GM12874 (cell line): ENCODE results near the gene SLX4IP.

ENCODE experiments used
- CTCF ChIP-seq: IDR thresholded peaks from 2 replicates; pipeline ENCODE4 v1.5.1; 2011; ENCODE audit warnings: low read depth, mild to moderate bottlenecking, control low read depth, low read length, moderate library complexity; ENCODE audit not compliant: insufficient read depth

The SLX4IP gene

DNA sequence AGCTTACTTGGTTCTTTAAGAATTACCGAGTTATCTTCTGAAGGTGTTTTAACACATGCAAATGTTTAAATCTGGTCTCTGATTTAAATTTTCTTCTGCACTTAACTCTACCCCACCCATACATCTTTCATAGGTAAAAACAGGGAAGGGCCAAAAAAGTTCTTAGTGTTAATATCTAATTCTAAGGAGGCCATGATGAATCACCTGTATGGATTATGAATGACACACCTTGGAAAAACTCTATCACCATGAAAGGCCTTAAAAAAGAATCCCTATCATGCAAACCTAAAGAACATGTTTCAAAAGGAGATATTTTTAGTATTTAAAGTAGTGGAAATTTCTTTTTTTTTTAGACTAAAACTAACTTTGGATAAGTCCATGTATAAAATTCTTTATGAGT lies 54.7 kb downstream of the SLX4IP start:
- TF ChIP-seq CTCF, result no peak

DNA sequence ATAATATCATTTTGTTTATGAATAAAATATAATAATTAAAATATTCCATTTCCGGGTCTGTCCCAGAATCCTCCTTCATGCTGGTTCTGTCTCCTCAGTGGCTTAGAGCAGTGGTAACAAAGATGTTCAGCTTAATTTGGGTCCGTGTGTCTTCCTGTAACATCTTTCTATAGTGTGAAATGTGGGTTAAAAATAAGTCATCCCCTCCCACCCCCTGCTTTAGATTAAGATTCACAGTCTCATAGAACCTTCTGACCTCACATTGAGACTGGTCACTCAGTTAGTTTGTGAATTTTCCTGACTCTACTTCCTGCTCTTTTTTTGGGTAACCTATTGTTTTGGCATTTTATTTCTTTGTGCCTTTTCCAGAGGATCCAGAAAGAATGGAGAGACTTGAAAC lies 55.2 kb downstream of the SLX4IP start:
- TF ChIP-seq CTCF, result no peak

- no peak for TF ChIP-seq CTCF
Observed at GRCh38 chr20:10490706-10491105, 55.6 kb downstream of the SLX4IP start.

DNA sequence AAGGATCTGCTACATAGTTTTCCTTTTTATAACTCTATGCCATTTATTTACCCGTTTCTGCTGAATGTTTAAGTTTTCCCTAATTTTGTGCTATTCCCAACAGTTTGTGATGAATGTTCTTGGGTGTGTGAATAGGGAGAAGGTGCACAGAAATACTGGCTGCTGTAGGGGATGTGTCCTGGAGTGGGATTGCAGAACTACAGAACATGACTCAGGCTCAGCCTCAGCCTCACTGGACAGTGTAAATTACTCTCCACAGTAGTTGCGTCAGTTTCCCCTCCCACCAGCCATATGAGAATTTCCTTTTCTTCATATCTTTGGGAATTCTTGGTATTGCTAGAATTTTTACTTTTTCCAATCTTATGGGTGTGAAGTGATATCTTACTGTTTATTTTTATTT lies 57.0 kb downstream of the SLX4IP start:
- no peak for TF ChIP-seq CTCF

GRCh38 chr20:10492844-10493243 lies 57.7 kb downstream of the SLX4IP start:
- TF ChIP-seq CTCF, result no peak

- no peak for TF ChIP-seq CTCF
Observed at GRCh38 chr20:10495173-10495572, 60.1 kb downstream of the SLX4IP start.

DNA sequence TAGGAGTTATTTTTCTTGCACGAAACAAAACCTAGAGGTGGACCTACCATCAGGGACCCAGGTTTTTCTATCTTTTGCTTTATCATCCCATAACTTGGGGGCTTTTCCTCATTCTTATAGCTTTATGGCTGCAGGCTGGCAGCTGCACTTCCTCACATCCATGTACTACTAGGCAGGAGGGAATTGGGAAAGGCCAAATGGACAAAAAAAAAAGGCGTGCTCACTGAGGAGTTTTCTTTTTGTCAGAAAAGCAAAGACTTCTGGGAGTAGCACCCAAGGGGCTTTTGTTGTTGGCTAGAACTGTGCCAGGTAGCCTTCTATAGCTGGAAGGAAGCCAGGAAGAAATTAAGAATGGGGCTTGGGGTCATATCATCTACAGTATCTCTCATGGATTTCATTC lies 61.4 kb downstream of the SLX4IP start:
- no peak for TF ChIP-seq CTCF

GRCh38 chr20:10497283-10497682 lies 62.2 kb downstream of the SLX4IP start:
- TF ChIP-seq CTCF, result no peak
